OCI-LY7 (cell line): ENCODE measurements around the gene NRDC. TPM values are rescaled to one million over a fixed set of nuclear protein-coding genes. Genes with fewer than 3 reads are reported as not detected.
A peak's percentile ranks its signal among the peaks of the same experiment; 100 is the strongest.
"Not testable (repeated sequence)": the region's sequence is repeated elsewhere in the genome, so short reads cannot be mapped to it uniquely, and the experiment has no call there.

Source experiments
- BruUV-seq: library from RNA; stranded (reverse); fragments of 400-500 nt; replicated peaks from 2 replicates; lab custom pipeline; 2021; lab: Mats Ljungman, UMichigan
- CTCF ChIA-PET: fragments of 300-600 bp; sonication (Branson Sonifier 250); formaldehyde crosslinking; loops from one replicate; lab custom pipeline; 2022; ENCODE audit warnings: antibody characterized with exemption; ENCODE audit not compliant: unreplicated experiment; lab: Charles Lee
- POLR2A ChIA-PET: fragments of 300-600 bp; sonication (Branson Sonifier 250); formaldehyde crosslinking; loops from one replicate; lab custom pipeline; 2022; ENCODE audit warnings: antibody characterized with exemption; lab: Charles Lee
- DNase-seq: peaks from one replicate; pipeline ENCODE4 v3.0.0-alpha.2; 2015; ENCODE audit warnings: low spot score
- H2AFZ ChIP-seq: fragments of 200-600 bp; sonication (generic), shearing (Covaris generic); 2 replicates; pipeline ENCODE4 v1.6.1; 2014; ENCODE audit warnings: mild to moderate bottlenecking, antibody characterized with exemption, low read length, moderate library complexity
- H3K27ac ChIP-seq: fragments of 200-600 bp; sonication (generic); 2 replicates; pipeline ENCODE4 v1.5.1; 2014; ENCODE audit warnings: mixed run types, low read depth, mild to moderate bottlenecking, moderate library complexity, low read length, inconsistent platforms; ENCODE audit not compliant: poor library complexity, severe bottlenecking
- H3K36me3 ChIP-seq: fragments of 200-600 bp; sonication (generic); 2 replicates; pipeline ENCODE4 v1.6.1; 2014; ENCODE audit warnings: mild to moderate bottlenecking, antibody characterized with exemption, low read length, moderate library complexity, mixed read lengths; ENCODE audit not compliant: insufficient read depth
- H3K4me1 ChIP-seq: fragments of 200-600 bp; sonication (generic); 2 replicates; pipeline ENCODE4 v1.5.1; 2014; ENCODE audit warnings: mild to moderate bottlenecking, low read length; ENCODE audit not compliant: insufficient read depth, poor library complexity, severe bottlenecking
- H3K4me2 ChIP-seq: fragments of 200-600 bp; sonication (generic); 2 replicates; pipeline ENCODE4 v1.6.1; 2014; ENCODE audit warnings: mild to moderate bottlenecking, low read length
- H3K4me3 ChIP-seq: fragments of 200-600 bp; sonication (generic); 2 replicates; pipeline ENCODE4 v1.5.1; 2014; ENCODE audit warnings: mild to moderate bottlenecking, low read depth, low read length; ENCODE audit not compliant: poor library complexity, severe bottlenecking
- H3K79me2 ChIP-seq: fragments of 200-600 bp; sonication (generic); 2 replicates; pipeline ENCODE4 v1.6.1; 2016; ENCODE audit warnings: low read depth, mild to moderate bottlenecking, low read length, moderate library complexity, mixed read lengths; ENCODE audit not compliant: insufficient read depth
- H3K9me2 ChIP-seq: fragments of 200-600 bp; sonication (generic); 2 replicates; pipeline ENCODE4 v1.6.1; 2016; ENCODE audit warnings: mild to moderate bottlenecking, low read length, mixed read lengths; ENCODE audit not compliant: insufficient read depth
- H3K9me3 ChIP-seq: fragments of 200-600 bp; sonication (generic); 2 replicates; pipeline ENCODE4 v1.6.1; 2014; ENCODE audit warnings: mild to moderate bottlenecking, mixed run types, low read length, mixed read lengths
- H4K20me1 ChIP-seq: fragments of 200-600 bp; sonication (generic); 2 replicates; pipeline ENCODE4 v1.6.1; 2014; ENCODE audit warnings: mild to moderate bottlenecking, antibody characterized with exemption, low read length, moderate library complexity, mixed read lengths; ENCODE audit not compliant: insufficient read depth
- EZH2phosphoT487 ChIP-seq: fragments of 200-600 bp; sonication (generic); IDR thresholded peaks from 2 replicates; pipeline ENCODE4 v1.6.1; 2018; ENCODE audit warnings: low read depth, borderline replicate concordance, mild to moderate bottlenecking, mixed run types, antibody characterized with exemption, low read length, moderate library complexity, mixed read lengths
- intact Hi-C: fragments of 100-400 bp; cut with micrococcal nuclease; formaldehyde crosslinking; loops from one replicate; pipeline ENCODE4 v1.10.0; 2022; ENCODE audit not compliant: unreplicated experiment
- total RNA-seq, 2 experiments: library from RNA; depleted of rRNA in 1 of 2; stranded (reverse); fragments of >200 nt in 1 of 2; shearing (Covaris generic) in 1 of 2; gene quantifications; 2 replicates each; pipeline ENCODE4 v1.2.3, GENCODE V29; 2014 to 2022
- TF ChIP-seq, protein P1 (sequence below): fragments of 200-600 bp; sonication (generic); conservative IDR thresholded peaks from 2 replicates; pipeline ENCODE4 v1.5.1; 2014; ENCODE audit warnings: mild to moderate bottlenecking, antibody characterized with exemption, low read length, moderate library complexity, mixed read lengths

The NRDC gene
- total RNA-seq, 2 experiments from 2014 or later = 48.0 to 162 TPM

DNA sequence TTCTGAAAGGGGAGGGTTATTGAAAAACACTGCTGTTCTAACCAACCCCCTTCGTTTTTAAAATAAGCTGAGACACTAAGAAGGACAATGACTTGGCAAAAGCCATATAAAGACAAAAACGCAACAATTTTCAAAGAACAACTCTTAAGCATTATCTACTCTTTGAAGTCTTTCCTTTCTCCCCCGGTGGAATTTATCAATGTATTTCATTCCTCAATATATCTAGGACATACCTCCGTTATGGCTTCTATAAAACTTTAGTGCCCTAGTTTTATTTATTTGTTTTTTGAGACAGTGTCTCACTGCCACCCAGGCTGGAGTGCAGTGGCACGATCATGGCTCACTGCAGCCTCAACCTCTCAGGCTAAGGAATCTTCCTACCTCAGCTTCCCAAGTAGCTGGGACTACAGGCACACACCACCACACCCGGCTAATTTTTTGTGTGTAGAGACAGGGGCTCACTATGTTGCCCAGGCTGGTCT lies 3.2 kb downstream of the NRDC start:
- no peak for TF ChIP-seq EZH2phosphoT487
- TF ChIP-seq, protein P1, sequence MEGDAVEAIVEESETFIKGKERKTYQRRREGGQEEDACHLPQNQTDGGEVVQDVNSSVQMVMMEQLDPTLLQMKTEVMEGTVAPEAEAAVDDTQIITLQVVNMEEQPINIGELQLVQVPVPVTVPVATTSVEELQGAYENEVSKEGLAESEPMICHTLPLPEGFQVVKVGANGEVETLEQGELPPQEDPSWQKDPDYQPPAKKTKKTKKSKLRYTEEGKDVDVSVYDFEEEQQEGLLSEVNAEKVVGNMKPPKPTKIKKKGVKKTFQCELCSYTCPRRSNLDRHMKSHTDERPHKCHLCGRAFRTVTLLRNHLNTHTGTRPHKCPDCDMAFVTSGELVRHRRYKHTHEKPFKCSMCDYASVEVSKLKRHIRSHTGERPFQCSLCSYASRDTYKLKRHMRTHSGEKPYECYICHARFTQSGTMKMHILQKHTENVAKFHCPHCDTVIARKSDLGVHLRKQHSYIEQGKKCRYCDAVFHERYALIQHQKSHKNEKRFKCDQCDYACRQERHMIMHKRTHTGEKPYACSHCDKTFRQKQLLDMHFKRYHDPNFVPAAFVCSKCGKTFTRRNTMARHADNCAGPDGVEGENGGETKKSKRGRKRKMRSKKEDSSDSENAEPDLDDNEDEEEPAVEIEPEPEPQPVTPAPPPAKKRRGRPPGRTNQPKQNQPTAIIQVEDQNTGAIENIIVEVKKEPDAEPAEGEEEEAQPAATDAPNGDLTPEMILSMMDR = no peak
- Histone ChIP-seq H3K79me2 (peaks cover 77% of the 10 kb centered on the region), H4K20me1 (peaks cover 18% of the 10 kb centered on the region; the same call in 1 of the 2 replicates), H3K4me1 (peaks cover 42% of the 10 kb centered on the region), H3K9me2 (no peaks in the 10 kb centered on the region), H3K36me3 (peaks cover 23% of the 10 kb centered on the region), H3K9me3 (no peaks in the 10 kb centered on the region), H3K4me2 (peak overlapping the region; percentile 79), H3K27ac (no peak overlapping the region), H3K4me3 (peak overlapping the region; percentile 32), H2AFZ (no peak overlapping the region)
- intact Hi-C loops = loop anchor here (5.0 to 10.0 kb wide), 2 partner anchors 358 to 911 kb away; partner anchors contain the start of genes EPS15 and FAF1
- POLR2A ChIA-PET = interaction anchor here (1.7 kb wide), 1 partner anchor 11 kb away, joined by 4 read pairs; no protein-coding TSS in a partner anchor
- CTCF ChIA-PET = no interaction called here
- BruUV-seq = no TSS peak
- no peak for DNase-seq

DNA sequence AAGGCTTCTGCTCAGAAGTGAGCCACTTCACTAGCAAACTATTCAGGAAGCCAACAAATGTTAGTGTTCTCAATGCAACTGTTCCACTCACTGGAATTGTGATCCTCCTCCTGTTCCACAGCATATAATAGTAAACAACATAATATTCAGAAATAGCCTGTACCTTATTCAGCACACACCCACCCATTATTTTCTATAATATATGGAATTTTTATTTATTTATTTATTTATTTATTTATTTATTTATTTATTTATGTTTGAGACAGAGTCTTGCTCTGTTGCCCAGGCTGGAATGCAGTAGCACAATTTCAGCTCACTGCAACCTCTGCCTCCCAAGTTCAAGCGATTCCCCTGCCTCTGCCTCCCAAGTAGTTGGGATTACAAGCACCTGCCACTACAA lies 5.3 kb downstream of the NRDC start:
- H3K4me3 ChIP-seq, DNase-seq, H3K27ac ChIP-seq, H3K9me3 ChIP-seq, H2AFZ ChIP-seq, BruUV-seq, H3K9me2 ChIP-seq, H3K4me2 ChIP-seq, CTCF ChIA-PET: not testable (repeated sequence)
- intact Hi-C loops = loop anchor here (10.0 kb wide), 1 partner anchor 908 kb away; the partner anchor contains the start of gene FAF1
- H3K4me1 ChIP-seq = peaks cover 35% of the 10 kb centered on the region
- H4K20me1 ChIP-seq = peaks cover 18% of the 10 kb centered on the region; the same call in 1 of the 2 replicates
- peaks cover 96% of the 10 kb centered on the region for H3K79me2 ChIP-seq
- H3K36me3 ChIP-seq = peaks cover 28% of the 10 kb centered on the region
- POLR2A ChIA-PET = interaction anchor here (0.6 kb wide), 1 partner anchor 9 kb away, joined by 3 read pairs; no protein-coding TSS in a partner anchor

DNA sequence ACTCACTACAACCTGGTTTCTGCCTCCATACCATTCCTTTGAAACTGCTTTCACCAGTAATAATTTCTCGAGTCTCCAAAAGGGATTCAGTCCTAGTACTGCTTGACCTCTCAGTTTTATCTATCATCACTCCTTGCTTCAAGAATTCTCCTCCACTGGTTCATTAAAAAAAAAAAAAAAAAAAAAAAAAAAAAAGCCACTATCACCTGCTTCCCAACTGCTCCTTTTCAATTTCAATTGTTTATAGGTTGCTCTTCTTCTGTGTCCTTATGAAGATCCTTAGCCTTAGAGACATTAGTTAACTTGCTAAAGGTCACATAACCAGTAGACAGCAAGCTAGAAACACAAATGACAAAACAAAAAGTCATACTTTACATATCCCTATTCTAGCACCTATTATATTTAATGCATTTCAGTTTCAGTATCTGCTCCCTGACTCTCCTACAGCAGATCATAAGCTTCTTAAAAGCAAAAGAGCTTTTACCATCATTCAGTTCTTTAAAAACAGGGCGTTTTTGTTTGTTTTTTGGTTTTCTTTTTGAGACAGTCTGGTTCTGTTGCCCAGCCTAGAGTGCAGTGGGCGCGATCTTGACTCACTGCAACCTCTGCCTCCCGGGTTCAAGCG lies 7.1 kb downstream of the NRDC start:
- ChIA-PET CTCF (interaction anchor here (0.6 kb wide), 1 partner anchor 1300 kb away, joined by 3 read pairs; no protein-coding TSS in a partner anchor), POLR2A (interaction anchor here (0.7 kb wide), 1 partner anchor 96 kb away, joined by 3 read pairs; no protein-coding TSS in a partner anchor)
- no peaks in the 10 kb centered on the region for H3K9me3 ChIP-seq
- H3K79me2 ChIP-seq = peaks cover 96% of the 10 kb centered on the region
- no peak overlapping the region for H3K4me2 ChIP-seq
- no TSS peak for BruUV-seq
- peaks cover 36% of the 10 kb centered on the region for H3K4me1 ChIP-seq
- intact Hi-C loops = loop anchor here (10.0 kb wide), 1 partner anchor 907 kb away; the partner anchor contains the start of gene FAF1
- DNase-seq = no peak
- H3K36me3 ChIP-seq = peaks cover 29% of the 10 kb centered on the region
- peaks cover 18% of the 10 kb centered on the region; the same call in 1 of the 2 replicates for H4K20me1 ChIP-seq
- H2AFZ ChIP-seq = no peak overlapping the region
- no peaks in the 10 kb centered on the region for H3K9me2 ChIP-seq
- no peak for TF ChIP-seq EZH2phosphoT487
- H3K27ac ChIP-seq = no peak overlapping the region
- H3K4me3 ChIP-seq = no peak overlapping the region
